IMR-90 (cell line): ENCODE measurements around the gene RBMS3. TPM values are rescaled to one million over a fixed set of nuclear protein-coding genes. Genes with fewer than 3 reads are reported as not detected.

ENCODE experiments used
- ATAC-seq: fragments of 200-7000 bp; cut with Tn5 transposase; 2 replicates; pipeline ENCODE4 v1.9.1; 2020; ENCODE audit warnings: low read depth, mild to moderate bottlenecking, moderate library complexity
- BruUV-seq: library from RNA; stranded (reverse); fragments of 400-500 nt; replicated peaks from 2 replicates; lab custom pipeline; 2021; lab: Mats Ljungman, UMichigan
- CTCF ChIA-PET: fragments of 300-600 bp; formaldehyde crosslinking; extraction: SDS; loops from one replicate; lab custom pipeline; 2021; ENCODE audit warnings: antibody characterized with exemption; lab: Yijun Ruan, JAX
- POLR2A ChIA-PET: fragments of 300-600 bp; sonication (Branson Sonifier 250); formaldehyde crosslinking; loops from one replicate; lab custom pipeline; 2022; ENCODE audit warnings: antibody characterized with exemption; ENCODE audit not compliant: unreplicated experiment; lab: Charles Lee
- DNase-seq: peaks from one replicate; pipeline ENCODE4 v3.0.0; 2013
- H2AFZ ChIP-seq: replicated peaks from 2 replicates; pipeline ENCODE3; 2013; ENCODE audit warnings: low read length, mild to moderate bottlenecking; ENCODE audit not compliant: poor library complexity
- H2AK5ac ChIP-seq: 2 replicates; pipeline ENCODE4 v1.6.1; 2013; ENCODE audit warnings: low read depth, low read length, inconsistent platforms
- H2AK9ac ChIP-seq: replicated peaks from 2 replicates; pipeline ENCODE3; 2013; ENCODE audit warnings: mild to moderate bottlenecking, low read depth, low read length, moderate library complexity; ENCODE audit not compliant: poor library complexity
- H2BK120ac ChIP-seq: 2 replicates; pipeline ENCODE4 v1.6.1; 2013; ENCODE audit warnings: low read depth, low read length, inconsistent platforms
- H2BK15ac ChIP-seq: 3 replicates; pipeline ENCODE4 v1.6.1; 2013; ENCODE audit warnings: low read depth, low read length, inconsistent platforms
- H2BK20ac ChIP-seq: 2 replicates; pipeline ENCODE4 v1.6.1; 2013; ENCODE audit warnings: low read depth, mild to moderate bottlenecking, inconsistent platforms, low read length, moderate library complexity
- H2BK5ac ChIP-seq: 2 replicates; pipeline ENCODE4 v1.6.1; 2013; ENCODE audit warnings: mild to moderate bottlenecking, low read depth, low read length, inconsistent platforms; ENCODE audit not compliant: poor library complexity, severe bottlenecking
- H3K14ac ChIP-seq: replicated peaks from 2 replicates; pipeline ENCODE4 v1.6.1; 2013; ENCODE audit warnings: low read depth, low read length, inconsistent platforms
- H3K18ac ChIP-seq: 2 replicates; pipeline ENCODE4 v1.6.1; 2013; ENCODE audit warnings: low read depth, low read length, control low read depth
- H3K23ac ChIP-seq: 2 replicates; pipeline ENCODE4 v1.6.1; 2013; ENCODE audit warnings: low read depth, low read length, inconsistent platforms
- H3K27ac ChIP-seq: 2 replicates; pipeline ENCODE4 v1.5.1; 2013; ENCODE audit warnings: mild to moderate bottlenecking, control low read depth, low read length; ENCODE audit not compliant: insufficient read depth
- H3K27me3 ChIP-seq: 2 replicates; pipeline ENCODE4 v1.6.1; 2013; ENCODE audit warnings: low read length; ENCODE audit not compliant: control insufficient read depth, insufficient read depth
- H3K36me3 ChIP-seq: 2 replicates; pipeline ENCODE4 v1.6.1; 2013; ENCODE audit warnings: low read length, mixed read lengths; ENCODE audit not compliant: control insufficient read depth, insufficient read depth
- H3K4ac ChIP-seq: 2 replicates; pipeline ENCODE4 v1.6.1; 2013; ENCODE audit warnings: low read depth, low read length, inconsistent platforms
- H3K4me1 ChIP-seq: 2 replicates; pipeline ENCODE4 v1.6.1; 2013; ENCODE audit warnings: low read length, mixed read lengths; ENCODE audit not compliant: control insufficient read depth, insufficient read depth
- H3K4me2 ChIP-seq: 2 replicates; pipeline ENCODE4 v1.6.1; 2013; ENCODE audit warnings: low read depth, mild to moderate bottlenecking, control low read depth, low read length, moderate library complexity
- H3K4me3 ChIP-seq: 2 replicates; pipeline ENCODE4 v1.5.1; 2013; ENCODE audit warnings: low read depth, mild to moderate bottlenecking, control low read depth, low read length, moderate library complexity; ENCODE audit not compliant: insufficient read depth
- H3K56ac ChIP-seq: 2 replicates; pipeline ENCODE4 v1.6.1; 2013; ENCODE audit warnings: low read length, inconsistent platforms; ENCODE audit not compliant: insufficient read depth; ENCODE audit errors: extremely low read depth
- H3K79me1 ChIP-seq, 2 experiments: 2 replicates each; pipeline ENCODE4 v1.6.1; 2013; ENCODE audit warnings: low read length in 2 of 2, inconsistent platforms in 1 of 2, low read depth in 1 of 2
- H3K9ac ChIP-seq: 2 replicates; pipeline ENCODE4 v1.6.1; 2013; ENCODE audit warnings: low read depth, low read length, control low read depth
- H3K9me1 ChIP-seq: 2 replicates; pipeline ENCODE4 v1.6.1; 2013; ENCODE audit warnings: low read length, inconsistent platforms; ENCODE audit not compliant: insufficient read depth
- H3K9me3 ChIP-seq: 2 replicates; pipeline ENCODE4 v1.6.1; 2013; ENCODE audit warnings: low read length; ENCODE audit not compliant: control insufficient read depth, insufficient read depth
- H4K20me1 ChIP-seq: 2 replicates; pipeline ENCODE4 v1.6.1; 2013; ENCODE audit warnings: low read length, inconsistent platforms; ENCODE audit not compliant: insufficient read depth
- H4K5ac ChIP-seq: 2 replicates; pipeline ENCODE4 v1.6.1; 2013; ENCODE audit warnings: mild to moderate bottlenecking, low read depth, low read length, control low read depth
- H4K8ac ChIP-seq, 2 experiments: 2 replicates each; pipeline ENCODE4 v1.6.1; 2013; ENCODE audit warnings: low read depth in 2 of 2, low read length in 2 of 2, control low read depth in 1 of 2, inconsistent platforms in 1 of 2
- H4K91ac ChIP-seq: 2 replicates; pipeline ENCODE4 v1.6.1; 2013; ENCODE audit warnings: low read depth, low read length, inconsistent platforms; ENCODE audit not compliant: insufficient read depth
- BHLHE40 ChIP-seq: fragments of 150-350 bp; IDR thresholded peaks from 2 replicates; pipeline ENCODE4 v1.6.1; 2016; ENCODE audit warnings: mild to moderate bottlenecking, low read depth, low read length
- CEBPB ChIP-seq: IDR thresholded peaks from 2 replicates; pipeline ENCODE4 v1.6.1; 2012; ENCODE audit warnings: low read depth, low read length, improper control_type of control experiment
- CHD1 ChIP-seq: IDR thresholded peaks from 2 replicates; pipeline ENCODE4 v1.6.1; 2012; ENCODE audit warnings: low read depth, low read length, improper control_type of control experiment
- CTCF ChIP-seq: conservative IDR thresholded peaks from 2 replicates; pipeline ENCODE4 v1.5.1; 2012; ENCODE audit warnings: mild to moderate bottlenecking, low read depth, low read length, improper control_type of control experiment
- ELK1 ChIP-seq: fragments of 150-350 bp; IDR thresholded peaks from 2 replicates; pipeline ENCODE4 v1.6.1; 2016; ENCODE audit warnings: low read depth, mild to moderate bottlenecking, low read length, moderate library complexity, borderline replicate concordance
- FOS ChIP-seq: fragments of 150-350 bp; IDR thresholded peaks from 2 replicates; pipeline ENCODE4 v1.6.1; 2016; ENCODE audit warnings: low read depth, low read length
- MAFK ChIP-seq: IDR thresholded peaks from 2 replicates; pipeline ENCODE4 v1.6.1; 2012; ENCODE audit warnings: low read depth, low read length, improper control_type of control experiment
- MAZ ChIP-seq: IDR thresholded peaks from 2 replicates; pipeline ENCODE4 v1.6.1; 2012; ENCODE audit warnings: low read depth, mild to moderate bottlenecking, low read length, improper control_type of control experiment, moderate library complexity, borderline replicate concordance
- MXI1 ChIP-seq: IDR thresholded peaks from 2 replicates; pipeline ENCODE4 v1.6.1; 2012; ENCODE audit warnings: low read depth, mild to moderate bottlenecking, low read length, moderate library complexity, borderline replicate concordance
- NFE2L2 ChIP-seq: fragments of 150-350 bp; IDR thresholded peaks from 2 replicates; pipeline ENCODE4 v1.6.1; 2016; ENCODE audit warnings: low read depth, mild to moderate bottlenecking, low read length
- POLR2A ChIP-seq: IDR thresholded peaks from 2 replicates; pipeline ENCODE4 v1.6.1; 2012; ENCODE audit warnings: mild to moderate bottlenecking, low read depth, low read length
- RAD21 ChIP-seq: IDR thresholded peaks from 2 replicates; pipeline ENCODE4 v1.6.1; 2012; ENCODE audit warnings: low read length, improper control_type of control experiment
- RCOR1 ChIP-seq: IDR thresholded peaks from 2 replicates; pipeline ENCODE4 v1.6.1; 2012; ENCODE audit warnings: mild to moderate bottlenecking, low read length, improper control_type of control experiment; ENCODE audit not compliant: insufficient replicate concordance
- RFX5 ChIP-seq: IDR thresholded peaks from 2 replicates; pipeline ENCODE4 v1.8.0; 2012; ENCODE audit warnings: low read depth, mild to moderate bottlenecking, low read length, moderate library complexity
- SMC3 ChIP-seq: fragments of 150-350 bp; IDR thresholded peaks from 2 replicates; pipeline ENCODE4 v1.6.1; 2016; ENCODE audit warnings: low read depth, mild to moderate bottlenecking, antibody characterized with exemption, low read length, moderate library complexity
- USF2 ChIP-seq: fragments of 150-350 bp; IDR thresholded peaks from 2 replicates; pipeline ENCODE4 v1.6.1; 2017; ENCODE audit warnings: mild to moderate bottlenecking, antibody characterized with exemption, low read length, low read depth
- WGBS, 2 experiments: methylation state at CpG; one replicate each; pipeline versions ENCODE4 v1.1.5 to v1.1.7; 2013; ENCODE audit warnings: missing lambda C conversion rate in 2 of 2; ENCODE audit not compliant: insufficient read length in 1 of 2; ENCODE audit errors: extremely low coverage in 2 of 2; 5-methylcytosine and 5-hydroxymethylcytosine counted together
- dilution Hi-C: fragments of 300-500 bp; cut with HindIII; formaldehyde crosslinking; loops from one replicate; pipeline ENCODE4 v1.14.3; 2018; ENCODE audit warnings: low sequenced_read_pairs; ENCODE audit not compliant: unreplicated experiment
- in situ Hi-C: fragments of 300-500 bp; cut with MboI; formaldehyde crosslinking; loops from 3 replicates; pipeline ENCODE4 v1.14.3; 2019; ENCODE audit warnings: low sequenced_read_pairs, inconsistent platforms, mixed read lengths
- intact Hi-C: fragments of 100-400 bp; cut with micrococcal nuclease; formaldehyde crosslinking; loops from 2 replicates; pipeline ENCODE4 v1.10.0; 2022
- polyA plus RNA-seq, 3 experiments: library from polyadenylated mRNA; depleted of rRNA; stranded (reverse); fragments of >200 nt; gene quantifications; 2 replicates each; pipeline ENCODE4 v1.2.3, GENCODE V29; 2012; ENCODE audit warnings: low replicate concordance in 1 of 3
- total RNA-seq: library from RNA; depleted of rRNA; stranded (reverse); fragments of >200 nt; gene quantifications from 2 replicates; pipeline ENCODE4 v1.2.3, GENCODE V29; 2012

The RBMS3 gene
- total and polyA plus RNA-seq, 2 of the 4 experiments (the other 2 are of a cell fraction), result 15.2 to 127 TPM

GRCh38 chr3:29764603-29765254, 483.9 kb downstream of the RBMS3 start:
- H3K36me3 ChIP-seq, result no peaks in the 10 kb centered on the region
- POLR2A ChIA-PET, result no interaction called here
- 0 out of 2 replicates have a peak, but pooled peaks cover under 1% of the 10 kb centered on the region for H3K9me1 ChIP-seq
- no peak overlapping the region for H3K14ac ChIP-seq
- no peak overlapping the region for H4K5ac ChIP-seq
- H3K9me3 ChIP-seq, result no peaks in the 10 kb centered on the region
- dilution Hi-C loops (no loop called here), intact Hi-C loops (loop anchor here (1.0 to 10.0 kb wide), 3 partner anchors 484 to 910 kb away; no protein-coding TSS in a partner anchor), in situ Hi-C loops (loop anchor here (10.0 kb wide), 2 partner anchors 480 to 850 kb away; partner anchors contain the start of gene RBMS3)
- H2BK5ac ChIP-seq, result no peak overlapping the region
- no peak overlapping the region for H4K8ac ChIP-seq
- DNase-seq (peak; percentile 89), ATAC-seq (peak; percentile 57)
- no peak overlapping the region for H2AK9ac ChIP-seq
- no TSS peak for BruUV-seq
- no peak overlapping the region for H3K18ac ChIP-seq
- no peak overlapping the region for H3K4me3 ChIP-seq
- H2BK20ac ChIP-seq, result no peak overlapping the region
- peak; percentile 97 for TF ChIP-seq MAFK
- TF ChIP-seq RCOR1, result no peak
- TF ChIP-seq FOS, result no peak
- TF ChIP-seq MAZ, result no peak
- no peak for TF ChIP-seq BHLHE40
- TF ChIP-seq MXI1, result no peak
- TF ChIP-seq NFE2L2, result no peak
- no peak for TF ChIP-seq CEBPB
- no peak for TF ChIP-seq USF2
- no peak for TF ChIP-seq ELK1
- TF ChIP-seq SMC3, result peak; percentile 56
- TF ChIP-seq RFX5, result no peak
- TF ChIP-seq CTCF, result peak; percentile 76
- no peak for TF ChIP-seq POLR2A
- TF ChIP-seq RAD21, result peak; percentile 78
- TF ChIP-seq CHD1, result no peak
- WGBS, 2 experiments, result no CpG with 5 or more reads among the region's 2 CpGs
- H2BK120ac ChIP-seq, result no peak overlapping the region
- H4K20me1 ChIP-seq, result no peaks in the 10 kb centered on the region
- no peak overlapping the region for H2BK15ac ChIP-seq
- H3K4me1 ChIP-seq, result peaks cover 2% of the 10 kb centered on the region
- no peak overlapping the region for H3K4me2 ChIP-seq
- H3K4ac ChIP-seq, result no peak overlapping the region
- H3K27ac ChIP-seq, result no peak overlapping the region
- no peak overlapping the region for H3K56ac ChIP-seq
- H3K9ac ChIP-seq, result no peak overlapping the region
- no peak overlapping the region for H4K91ac ChIP-seq
- H3K79me1 ChIP-seq, result peaks cover 4 to 8% of the 10 kb centered on the region in 2 experiments; a peak in 2 of 4 replicates
- H2AK5ac ChIP-seq, result no peak overlapping the region
- no peaks in the 10 kb centered on the region for H3K27me3 ChIP-seq
- H2AFZ ChIP-seq, result no peak overlapping the region
- CTCF ChIA-PET, result no interaction called here
- no peak overlapping the region for H3K23ac ChIP-seq
